Stimulated activated CD8-positive, alpha-beta memory T cell treated with anti-CD3 and anti-CD28 coated beads, Interleukin-15, amount 100 ng/mL, for 4 hours (primary cell): ENCODE data around the gene ZC3H7B.
"Not testable (repeated sequence)": the region's sequence is repeated elsewhere in the genome, so short reads cannot be mapped to it uniquely, and the experiment has no call there.

Source experiments
- DNase-seq, 2 donors: peaks; one replicate each; pipeline ENCODE4 v3.0.0-alpha.2; 2020; ENCODE audit warnings: low read depth in 2 of 2

The ZC3H7B gene

GRCh38 chr22:41301085-41302020 lies at the start of gene ZC3H7B:
Gene ZC3H7B (plus strand): TSS chr22:41301525. CDS start chr22:41320661, 19,136 bp downstream.
- DNase-seq, result peak; percentile 73 to 76

GRCh38 chr22:41252365-41252764 lies 49.0 kb upstream of the ZC3H7B start:
- no peak for DNase-seq

GRCh38 chr22:41254230-41254629 lies 47.1 kb upstream of the ZC3H7B start:
- no peak for DNase-seq

GRCh38 chr22:41256254-41257253 lies 44.8 kb upstream of the ZC3H7B start:
- DNase-seq, result no peak

- no peak for DNase-seq
These were observed 43.6 kb upstream of the ZC3H7B start for GRCh38 chr22:41257696-41258095.

- not testable (repeated sequence) for DNase-seq
These were observed 41.6 kb upstream of the ZC3H7B start for GRCh38 chr22:41259756-41260155.

GRCh38 chr22:41260871-41261270 lies 40.5 kb upstream of the ZC3H7B start:
- no peak for DNase-seq

GRCh38 chr22:41261541-41262249 lies 39.6 kb upstream of the ZC3H7B start:
- DNase-seq, result no peak

GRCh38 chr22:41262250-41262765 lies 39.0 kb upstream of the ZC3H7B start:
- no peak for DNase-seq

GRCh38 chr22:41263704-41264103 lies 37.6 kb upstream of the ZC3H7B start:
- no peak for DNase-seq

GRCh38 chr22:41264408-41264941 lies 36.9 kb upstream of the ZC3H7B start:
- no peak for DNase-seq

- DNase-seq, result no peak
These were observed 33.4 kb upstream of the ZC3H7B start for GRCh38 chr22:41267958-41268357.

- DNase-seq, result no peak
These were observed 29.5 kb upstream of the ZC3H7B start for GRCh38 chr22:41271787-41272186.

- no peak for DNase-seq
These were observed 28.2 kb upstream of the ZC3H7B start for GRCh38 chr22:41273128-41273527.

GRCh38 chr22:41274856-41275255 lies 26.5 kb upstream of the ZC3H7B start:
- no peak for DNase-seq

GRCh38 chr22:41280065-41280464 lies 21.3 kb upstream of the ZC3H7B start:
- DNase-seq, result no peak

GRCh38 chr22:41280854-41281253 lies 20.5 kb upstream of the ZC3H7B start:
- DNase-seq, result no peak

- no peak for DNase-seq
These were observed 16.9 kb upstream of the ZC3H7B start for GRCh38 chr22:41284465-41284864.

GRCh38 chr22:41285441-41285819 lies 15.9 kb upstream of the ZC3H7B start:
- peak; percentile 74 to 81 for DNase-seq

GRCh38 chr22:41285820-41286638 lies 15.3 kb upstream of the ZC3H7B start, which contains the start of gene RANGAP1:
Gene RANGAP1 (minus strand): TSS chr22:41286187. CDS start chr22:41281044, 5,143 bp downstream.
- DNase-seq, result peak; percentile 97
